Activated CD8-positive, alpha-beta T cell treated with anti-CD3 and anti-CD28 coated beads, Interleukin-2, amount 10 ng/mL, durations not matched to agents 7 days and 5 days (primary cell): ENCODE measurements around the gene MPHOSPH8. TPM values are rescaled to one million over a fixed set of nuclear protein-coding genes. Genes with fewer than 3 reads are reported as not detected.
"Not testable (repeated sequence)": the region's sequence is repeated elsewhere in the genome, so short reads cannot be mapped to it uniquely, and the experiment has no call there.

Source experiments
- ATAC-seq: fragments of 150-1000 bp; cut with Tn5 transposase; one replicate; pipeline ENCODE4 v1.10.0; 2021; ENCODE audit warnings: moderate library complexity
- CTCF ChIA-PET: fragments of 350-600 bp; sonication (Branson Sonifier 250); formaldehyde crosslinking; loops from one replicate; lab custom pipeline; 2021; ENCODE audit warnings: antibody characterized with exemption; lab: Charles Lee
- POLR2A ChIA-PET: fragments of 350-600 bp; sonication (Branson Sonifier 250); formaldehyde crosslinking; loops from one replicate; lab custom pipeline; 2021; ENCODE audit warnings: antibody characterized with exemption; lab: Charles Lee
- DNase-seq: peaks from one replicate; pipeline ENCODE4 v3.0.0-alpha.2; 2020
- H3K27ac Mint-ChIP-seq: one replicate; pipeline ENCODE4 v1.8.0; 2021; ENCODE audit warnings: mild to moderate bottlenecking, mixed read lengths
- H3K27me3 Mint-ChIP-seq: one replicate; pipeline ENCODE4 v1.8.0; 2021; ENCODE audit warnings: low read depth, mixed read lengths
- H3K36me3 Mint-ChIP-seq: one replicate; pipeline ENCODE4 v1.8.0; 2021; ENCODE audit warnings: low read depth, mixed read lengths
- H3K4me1 Mint-ChIP-seq: one replicate; pipeline ENCODE4 v1.8.0; 2021; ENCODE audit warnings: low read depth, mixed read lengths
- H3K4me3 Mint-ChIP-seq: one replicate; pipeline ENCODE4 v1.8.0; 2021; ENCODE audit warnings: mild to moderate bottlenecking, mixed read lengths
- H3K9me3 Mint-ChIP-seq: one replicate; pipeline ENCODE4 v1.8.0; 2022; ENCODE audit warnings: mixed read lengths; ENCODE audit not compliant: insufficient read depth
- total RNA-seq, 2 experiments: library from RNA; stranded (reverse); gene quantifications; one replicate each; pipeline ENCODE4 v1.2.3, GENCODE V29; 2021

Gene MPHOSPH8
- total RNA-seq, 2 experiments from 2014 or later: 32.1 to 32.6 TPM

DNA sequence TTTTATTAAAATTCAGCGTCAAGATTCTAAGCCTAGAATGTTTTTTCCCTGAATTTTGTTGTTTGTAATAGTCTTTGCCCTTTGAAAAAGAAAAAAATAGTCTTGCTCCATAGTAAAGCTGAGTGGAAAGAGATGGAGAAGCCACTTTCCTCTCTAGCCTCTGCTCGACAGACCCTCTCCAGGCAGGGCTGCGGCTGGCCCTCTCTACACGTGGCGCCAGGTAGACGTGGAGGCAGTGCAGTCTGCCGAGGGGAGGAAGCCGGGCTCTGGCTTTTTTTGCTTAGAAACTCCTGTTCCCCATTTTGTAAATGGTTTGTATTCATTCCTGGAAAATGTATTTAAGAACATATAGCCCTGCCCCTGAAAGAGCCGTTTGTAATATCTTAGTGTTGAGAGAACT, 35.3 kb downstream of the MPHOSPH8 start:
- Mint-ChIP-seq H3K9me3 (no peaks in the 10 kb centered on the region), H3K4me3 (no peak overlapping the region), H3K4me1 (peaks cover 11% of the 10 kb centered on the region), H3K27me3 (no peaks in the 10 kb centered on the region), H3K27ac (no peak overlapping the region), H3K36me3 (peaks cover 74% of the 10 kb centered on the region)
- no peak for ATAC-seq
- ChIA-PET POLR2A (no interaction called here), CTCF (no interaction called here)
- DNase-seq: no peak

DNA sequence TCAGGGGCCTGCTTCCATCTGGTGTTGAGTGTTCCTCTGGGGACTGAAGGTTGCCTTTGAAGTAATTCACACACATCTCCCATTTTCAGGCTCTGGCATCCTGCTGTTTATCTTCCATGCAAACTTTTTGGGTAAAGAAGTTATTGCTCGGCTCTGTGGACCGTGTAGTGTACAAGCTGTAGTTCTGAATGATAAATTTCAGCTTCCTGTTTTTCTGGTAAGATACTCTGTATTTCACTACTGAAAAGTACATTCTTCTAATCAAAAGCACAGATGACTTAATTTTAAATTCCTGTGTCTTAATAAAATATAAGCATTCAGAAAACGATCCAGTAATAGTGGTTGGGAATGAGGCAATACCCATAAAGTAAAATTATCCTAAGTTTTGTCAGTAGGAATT, 36.7 kb downstream of the MPHOSPH8 start:
- Mint-ChIP-seq H3K27ac (peak overlapping the region; percentile 26), H3K9me3 (no peaks in the 10 kb centered on the region), H3K4me1 (no peaks in the 10 kb centered on the region), H3K27me3 (no peaks in the 10 kb centered on the region), H3K36me3 (peaks cover 72% of the 10 kb centered on the region), H3K4me3 (no peak overlapping the region)
- POLR2A ChIA-PET: no interaction called here
- CTCF ChIA-PET: no interaction called here
- DNase-seq (no peak), ATAC-seq (no peak)

DNA sequence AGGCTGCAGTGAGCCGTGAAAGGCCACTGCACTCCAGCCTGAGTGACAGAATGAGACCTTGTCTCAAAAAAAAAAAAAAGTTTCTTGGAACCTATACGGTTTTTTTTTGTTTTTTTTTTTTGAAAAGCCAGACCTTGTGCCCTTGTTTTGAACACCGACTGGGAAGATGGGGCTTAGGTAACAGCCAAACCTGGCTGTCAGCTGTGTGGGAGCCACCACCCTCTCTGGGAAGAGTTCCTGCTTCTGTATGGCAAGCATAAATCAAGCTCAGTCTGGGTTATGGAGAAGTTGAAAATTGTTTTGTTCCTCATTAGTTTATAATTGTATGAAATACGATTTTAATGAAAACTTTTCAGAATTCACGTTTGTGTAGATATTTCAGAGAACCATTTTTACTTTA, 39.5 kb downstream of the MPHOSPH8 start:
- ChIA-PET CTCF (interaction anchor here (0.7 kb wide), 1 partner anchor 9 kb away, joined by 3 read pairs; no protein-coding TSS in a partner anchor), POLR2A (no interaction called here)
- H3K27me3 Mint-ChIP-seq: no peaks in the 10 kb centered on the region
- H3K36me3 Mint-ChIP-seq: peaks cover 71% of the 10 kb centered on the region
- ATAC-seq (no peak), DNase-seq (peak; percentile 2)
- H3K4me3 Mint-ChIP-seq: no peak overlapping the region
- H3K4me1 Mint-ChIP-seq: no peaks in the 10 kb centered on the region
- no peak overlapping the region for H3K27ac Mint-ChIP-seq
- no peaks in the 10 kb centered on the region for H3K9me3 Mint-ChIP-seq

DNA sequence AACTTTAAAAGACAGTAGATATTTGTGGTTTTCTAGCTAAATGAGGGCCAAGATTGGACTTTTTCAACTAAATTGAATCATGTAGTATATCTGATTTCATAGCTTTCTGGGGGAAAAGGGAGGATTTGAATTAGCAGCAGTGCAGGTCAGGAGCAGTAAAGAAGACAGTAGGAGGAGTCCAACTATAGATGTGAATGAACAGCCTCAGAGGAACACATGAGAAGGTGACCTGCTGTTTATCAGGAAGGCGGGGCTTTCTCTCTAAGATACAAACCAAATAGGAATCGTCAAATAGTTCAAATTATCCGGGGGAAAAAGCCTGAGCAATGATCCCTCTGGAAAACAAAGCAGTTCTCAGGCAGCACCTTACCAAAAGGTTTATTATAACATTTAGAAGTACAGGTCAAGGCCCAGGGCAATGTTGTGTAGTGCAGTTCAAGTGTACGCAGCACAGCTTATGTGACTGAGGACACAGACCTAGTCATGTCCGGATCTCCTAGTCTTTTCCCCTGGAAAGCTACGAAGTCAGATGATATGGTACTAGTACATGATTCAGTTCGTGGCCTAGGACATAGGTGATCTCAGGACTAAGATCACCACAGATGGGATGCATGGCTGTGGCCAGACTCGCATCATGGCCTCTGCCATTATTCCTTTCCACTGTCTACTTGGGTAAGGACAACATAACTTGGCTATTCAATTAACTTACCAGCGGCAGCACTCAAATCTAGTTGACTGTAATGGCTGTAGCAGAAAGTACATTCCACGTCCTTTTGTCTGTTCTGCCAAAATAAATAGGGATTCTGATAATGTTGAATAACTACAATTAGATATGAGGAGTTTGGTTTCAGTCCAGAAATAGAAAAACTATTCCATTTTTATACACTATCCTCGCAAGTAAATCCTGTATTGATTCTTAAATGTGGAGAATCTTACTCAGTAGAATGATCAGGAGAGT, 40.3 kb downstream of the MPHOSPH8 start:
- H3K27ac Mint-ChIP-seq: no peak overlapping the region
- H3K36me3 Mint-ChIP-seq: peaks cover 66% of the 10 kb centered on the region
- no peaks in the 10 kb centered on the region for H3K4me1 Mint-ChIP-seq
- POLR2A ChIA-PET: no interaction called here
- DNase-seq: peak; percentile 11
- no peak overlapping the region for H3K4me3 Mint-ChIP-seq
- CTCF ChIA-PET: interaction anchor here (0.7 to 1.4 kb wide), 2 partner anchors 8 to 109 kb away, joined by 3 read pairs; partner anchors contain the start of gene PSPC1
- ATAC-seq: no peak
- H3K27me3 Mint-ChIP-seq: no peaks in the 10 kb centered on the region
- no peaks in the 10 kb centered on the region for H3K9me3 Mint-ChIP-seq

- ChIA-PET POLR2A (no interaction called here), CTCF (interaction anchor here (1.4 kb wide), 1 partner anchor 108 kb away, joined by 3 read pairs; the partner anchor contains the start of gene PSPC1)
- Mint-ChIP-seq H3K4me3 (no peak overlapping the region), H3K9me3 (no peaks in the 10 kb centered on the region), H3K36me3 (peaks cover 62% of the 10 kb centered on the region), H3K27me3 (no peaks in the 10 kb centered on the region), H3K27ac (peak overlapping the region; percentile 19), H3K4me1 (no peaks in the 10 kb centered on the region)
- ATAC-seq: no peak
- peak; percentile 8 for DNase-seq
Observed at GRCh38 chr13:19674898-19675297, 41.4 kb downstream of the MPHOSPH8 start.

GRCh38 chr13:19676168-19676567, 42.7 kb downstream of the MPHOSPH8 start:
- Mint-ChIP-seq H3K27me3 (no peaks in the 10 kb centered on the region), H3K36me3 (peaks cover 58% of the 10 kb centered on the region), H3K27ac (peak overlapping the region; percentile 40), H3K4me3 (no peak overlapping the region), H3K4me1 (no peaks in the 10 kb centered on the region), H3K9me3 (no peaks in the 10 kb centered on the region)
- DNase-seq (no peak), ATAC-seq (no peak)
- CTCF ChIA-PET: interaction anchor here (0.8 to 1.3 kb wide), 3 partner anchors 24 to 89 kb away, joined by 3 read pairs; no protein-coding TSS in a partner anchor
- POLR2A ChIA-PET: no interaction called here

GRCh38 chr13:19680751-19681150, 47.3 kb downstream of the MPHOSPH8 start:
- Mint-ChIP-seq H3K9me3 (no peaks in the 10 kb centered on the region), H3K36me3 (peaks cover 39% of the 10 kb centered on the region), H3K27me3 (no peaks in the 10 kb centered on the region), H3K27ac (no peak overlapping the region), H3K4me3 (no peak overlapping the region), H3K4me1 (peaks cover 10% of the 10 kb centered on the region)
- ATAC-seq (no peak), DNase-seq (peak; percentile 9)
- CTCF ChIA-PET: no interaction called here
- POLR2A ChIA-PET: interaction anchor here (0.7 kb wide), 1 partner anchor 22 kb away, joined by 3 read pairs; no protein-coding TSS in a partner anchor

DNA sequence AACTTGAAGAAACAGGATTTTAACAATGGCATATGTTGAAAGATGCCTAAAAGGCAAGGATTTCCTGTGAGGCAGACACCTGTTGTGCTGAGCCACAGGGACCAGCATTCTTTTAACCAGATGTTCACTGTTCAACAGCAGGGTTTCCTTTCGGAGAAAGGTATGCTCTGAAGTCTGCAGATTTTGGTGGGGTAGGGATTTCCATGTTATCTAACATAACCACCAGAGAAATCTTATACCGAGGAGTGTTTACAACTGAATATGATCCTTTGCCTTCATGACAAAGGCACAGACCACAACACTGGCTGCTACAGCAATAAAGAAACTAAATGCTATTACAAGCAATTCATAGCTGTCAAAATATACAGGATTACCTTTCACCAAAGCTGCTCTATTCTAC, 48.1 kb downstream of the MPHOSPH8 start:
- H3K4me1 Mint-ChIP-seq: peaks cover 10% of the 10 kb centered on the region
- H3K27me3 Mint-ChIP-seq: no peaks in the 10 kb centered on the region
- ChIA-PET POLR2A (interaction anchor here (0.6 to 1.0 kb wide), 2 partner anchors 153 to 183 kb away, joined by 3 read pairs; partner anchors contain the start of gene ZMYM5), CTCF (interaction anchor here (1.0 kb wide), 1 partner anchor 8 kb away, joined by 3 read pairs; no protein-coding TSS in a partner anchor)
- ATAC-seq: peak; percentile 30
- H3K36me3 Mint-ChIP-seq: peaks cover 35% of the 10 kb centered on the region
- H3K4me3 Mint-ChIP-seq: no peak overlapping the region
- H3K9me3 Mint-ChIP-seq: no peaks in the 10 kb centered on the region
- no peak overlapping the region for H3K27ac Mint-ChIP-seq
- peak; percentile 15 for DNase-seq

DNA sequence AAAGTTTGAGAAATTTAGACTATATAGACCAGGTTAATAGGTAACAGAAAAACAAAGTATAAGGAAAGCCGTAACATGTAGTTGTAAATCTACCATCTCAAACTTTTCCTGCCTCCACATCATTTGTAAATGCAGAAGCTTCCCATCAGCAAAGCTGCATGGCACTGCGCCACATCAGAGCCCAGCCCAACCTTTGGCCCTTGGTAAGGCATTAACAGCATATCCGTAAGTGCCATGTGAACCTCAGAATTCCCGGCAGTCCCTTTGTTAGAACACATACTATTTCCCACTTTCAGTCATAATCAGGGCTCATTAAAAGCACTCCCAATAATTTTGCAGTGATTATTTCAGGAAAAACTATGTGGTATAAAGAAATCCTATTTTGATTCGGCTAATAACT, 51.6 kb downstream of the MPHOSPH8 start:
- ChIA-PET POLR2A (no interaction called here), CTCF (no interaction called here)
- H3K9me3 Mint-ChIP-seq: no peaks in the 10 kb centered on the region
- ATAC-seq (no peak), DNase-seq (no peak)
- no peak overlapping the region for H3K4me3 Mint-ChIP-seq
- H3K27ac Mint-ChIP-seq: no peak overlapping the region
- H3K4me1 Mint-ChIP-seq: peaks cover 10% of the 10 kb centered on the region
- H3K36me3 Mint-ChIP-seq: peaks cover 20% of the 10 kb centered on the region
- no peaks in the 10 kb centered on the region for H3K27me3 Mint-ChIP-seq

DNA sequence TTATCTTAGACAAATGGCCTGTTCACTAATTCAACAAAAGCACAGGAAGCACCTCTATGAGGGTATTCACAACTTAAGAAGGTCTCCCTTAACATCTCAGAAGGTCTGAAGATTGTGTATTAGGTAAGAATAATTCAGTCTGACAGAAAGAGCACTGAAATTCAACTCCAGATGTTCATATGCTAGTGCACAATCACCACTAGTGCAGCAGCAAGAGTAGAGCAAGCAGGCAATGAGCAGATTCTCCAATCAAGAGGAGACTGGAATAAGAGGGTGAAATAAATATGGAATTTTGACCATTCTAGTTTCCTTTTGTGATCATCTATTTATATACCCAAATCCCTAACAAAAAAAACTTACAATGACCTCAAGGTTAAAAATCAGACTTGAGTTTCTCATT, 52.0 kb downstream of the MPHOSPH8 start:
- H3K36me3 Mint-ChIP-seq: peaks cover 22% of the 10 kb centered on the region
- no peak overlapping the region for H3K4me3 Mint-ChIP-seq
- H3K27me3 Mint-ChIP-seq: no peaks in the 10 kb centered on the region
- no peak for ATAC-seq
- no peak overlapping the region for H3K27ac Mint-ChIP-seq
- H3K4me1 Mint-ChIP-seq: peaks cover 10% of the 10 kb centered on the region
- CTCF ChIA-PET: no interaction called here
- POLR2A ChIA-PET: no interaction called here
- DNase-seq: no peak
- no peaks in the 10 kb centered on the region for H3K9me3 Mint-ChIP-seq

- POLR2A ChIA-PET, H3K4me1 Mint-ChIP-seq, DNase-seq, H3K4me3 Mint-ChIP-seq, CTCF ChIA-PET, H3K27me3 Mint-ChIP-seq, ATAC-seq, H3K27ac Mint-ChIP-seq, H3K9me3 Mint-ChIP-seq: not testable (repeated sequence)
- H3K36me3 Mint-ChIP-seq: peaks cover 20% of the 10 kb centered on the region
Observed at GRCh38 chr13:19691447-19691846, 58.0 kb downstream of the MPHOSPH8 start.

GRCh38 chr13:19695428-19695827, 62.0 kb downstream of the MPHOSPH8 start:
- CTCF ChIA-PET: no interaction called here
- H3K4me3 Mint-ChIP-seq: no peak overlapping the region

More at GRCh38 chr13:19695428-19695827, 62.0 kb downstream of the MPHOSPH8 start:
- Mint-ChIP-seq H3K9me3 (no peaks in the 10 kb centered on the region), H3K27me3 (no peaks in the 10 kb centered on the region), H3K36me3 (peaks cover 30% of the 10 kb centered on the region), H3K4me1 (no peaks in the 10 kb centered on the region), H3K27ac (no peak overlapping the region)
- ATAC-seq (no peak), DNase-seq (no peak)
- POLR2A ChIA-PET: no interaction called here
